ENCODE results near the gene CBY3.
"Not testable (repeated sequence)": the region's sequence is repeated elsewhere in the genome, so short reads cannot be mapped to it uniquely, and the experiment has no call there.

GRCh38 chr5:179657302-179658178 is 23.3 kb downstream of the CBY3 start:
- not testable (repeated sequence) for TF ChIP-seq POLR2A (IDR thresholded peaks at IDR 0.05); CTCF (IDR thresholded peaks at IDR 0.05); EP300 (IDR thresholded peaks at IDR 0.05; ENCODE audit: low read depth)

All from transverse colon (tissue), 3 donors.